GM12873 (cell line): ENCODE data around the gene KCNH2.

Experiments
- CTCF ChIP-seq: IDR thresholded peaks from 2 replicates; pipeline ENCODE4 v1.5.1; 2012; ENCODE audit warnings: low read depth, mild to moderate bottlenecking, moderate library complexity, low read length, control low read depth; ENCODE audit not compliant: insufficient read depth; ENCODE audit errors: missing control alignments

The KCNH2 gene

GRCh38 chr7:150944066-150945042 is 33.8 kb downstream of the KCNH2 start:
- no peak for TF ChIP-seq CTCF

GRCh38 chr7:150943453-150943814 is 34.7 kb downstream of the KCNH2 start:
- no peak for TF ChIP-seq CTCF

GRCh38 chr7:150942591-150943452 is 35.3 kb downstream of the KCNH2 start:
- no peak for TF ChIP-seq CTCF

GRCh38 chr7:150942001-150942590 is 36.0 kb downstream of the KCNH2 start:
- TF ChIP-seq CTCF, result no peak

- TF ChIP-seq CTCF, result no peak
Measured at GRCh38 chr7:150941351-150942000, 36.6 kb downstream of the KCNH2 start.

- no peak for TF ChIP-seq CTCF
Measured at GRCh38 chr7:150940431-150941102, 37.6 kb downstream of the KCNH2 start.
